Measurements from ENCODE around the gene GPATCH1.

Gene GPATCH1

DNA sequence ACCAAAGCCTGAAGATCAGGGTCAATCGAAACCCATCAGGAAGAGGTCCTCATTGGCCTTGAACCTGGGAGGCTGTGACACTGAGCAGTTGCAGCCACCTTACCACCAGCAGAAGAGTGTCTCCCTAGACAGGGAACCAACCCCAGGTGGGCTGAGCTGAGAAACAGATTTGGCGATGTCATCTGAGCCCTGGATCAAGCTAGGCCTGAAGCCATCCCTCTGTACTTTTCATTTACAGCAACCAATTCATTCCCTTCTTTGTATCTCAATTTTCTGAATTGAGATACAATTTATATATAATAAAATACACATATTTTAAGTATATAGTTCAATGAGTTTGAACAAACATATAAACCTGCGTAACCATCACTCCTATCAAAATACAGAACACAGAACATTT, 30.9 kb upstream of the GPATCH1 start:
- Histone ChIP-seq H3K4me3 (ENCODE audit: low read depth in 1 of 2, low read length in 1 of 2) (no peak overlapping the region), H3K36me3 (no peaks in the 10 kb centered on the region), H3K4me1 (ENCODE audit: control insufficient read depth in 1 of 2, insufficient read depth in 1 of 2, low read depth in 1 of 2, low read length in 1 of 2) (no peaks in the 10 kb centered on the region), H3K27ac (no peak overlapping the region), H3K9me3 (no peaks in the 10 kb centered on the region), H3K27me3 (peaks cover 22% of the 10 kb centered on the region)
- no peak for TF ChIP-seq CTCF (IDR thresholded peaks at IDR 0.05)

DNA sequence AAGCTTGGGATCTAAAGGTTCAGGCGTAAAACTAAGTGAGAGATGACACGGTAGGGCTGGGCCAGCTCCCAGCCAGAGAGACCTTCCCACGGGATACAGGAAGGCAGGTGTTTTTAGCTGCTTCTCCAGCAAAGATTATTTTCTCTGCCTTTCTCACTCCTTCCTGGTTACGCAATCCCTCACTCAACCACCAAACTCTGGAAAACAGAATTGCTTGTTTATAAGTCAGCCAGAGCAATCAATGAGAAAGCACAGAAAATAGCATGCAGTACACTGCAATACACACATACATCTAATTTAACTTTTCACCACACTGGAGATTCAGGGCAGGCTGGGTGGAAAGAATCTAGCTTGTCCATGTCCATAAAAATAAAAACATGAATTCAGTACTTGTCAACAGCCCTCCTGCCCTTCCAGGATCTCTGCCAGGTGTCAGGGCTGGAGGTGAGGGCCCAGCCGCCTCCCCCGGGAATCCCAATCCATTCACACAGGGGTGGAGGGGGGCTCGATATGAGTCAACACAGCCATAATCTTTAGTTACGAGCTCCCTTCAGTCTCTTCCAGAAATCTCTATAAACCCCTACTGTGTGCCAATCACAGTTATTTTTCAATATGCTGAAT, 28.5 kb upstream of the GPATCH1 start:
- TF ChIP-seq CTCF (IDR thresholded peaks at IDR 0.05), result no peak
- Histone ChIP-seq H3K9me3 (no peaks in the 10 kb centered on the region), H3K27me3 (peaks cover 18% of the 10 kb centered on the region), H3K4me3 (ENCODE audit: low read depth in 1 of 2, low read length in 1 of 2) (no peak overlapping the region), H3K4me1 (ENCODE audit: control insufficient read depth in 1 of 2, insufficient read depth in 1 of 2, low read depth in 1 of 2, low read length in 1 of 2) (no peaks in the 10 kb centered on the region), H3K27ac (no peak overlapping the region), H3K36me3 (no peaks in the 10 kb centered on the region)

- H3K4me1 ChIP-seq (ENCODE audit: control insufficient read depth in 1 of 2, insufficient read depth in 1 of 2, low read depth in 1 of 2, low read length in 1 of 2), result no peaks in the 10 kb centered on the region
- no peaks in the 10 kb centered on the region for H3K9me3 ChIP-seq
- no peak overlapping the region for H3K27ac ChIP-seq
- H3K36me3 ChIP-seq, result no peaks in the 10 kb centered on the region
- H3K4me3 ChIP-seq (ENCODE audit: low read depth in 1 of 2, low read length in 1 of 2), result no peak overlapping the region
- peaks cover 20% of the 10 kb centered on the region for H3K27me3 ChIP-seq
- TF ChIP-seq CTCF (IDR thresholded peaks at IDR 0.05), result no peak
Observed at GRCh38 chr19:33054623-33055022, 26.4 kb upstream of the GPATCH1 start.

DNA sequence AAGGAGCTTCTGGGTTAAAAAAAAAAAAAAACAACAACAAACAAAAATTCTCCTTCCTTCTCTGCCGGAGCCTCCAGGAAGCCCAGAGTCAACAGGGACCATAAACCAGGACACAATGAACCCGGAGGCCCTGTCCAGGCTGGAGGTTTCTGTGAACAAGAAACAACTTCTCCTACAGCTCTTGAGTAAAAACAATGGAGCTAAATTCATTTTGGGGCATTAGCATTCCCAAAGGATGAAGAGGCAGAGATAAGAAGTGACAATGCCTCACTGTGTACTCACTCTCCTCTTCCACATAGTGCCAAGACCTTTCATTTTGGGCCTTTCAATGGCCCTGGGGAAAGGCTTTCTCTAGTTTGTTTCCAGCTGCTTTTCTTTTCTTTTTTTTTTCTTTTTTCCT, 25.3 kb upstream of the GPATCH1 start:
- H3K9me3 ChIP-seq, result no peaks in the 10 kb centered on the region
- no peaks in the 10 kb centered on the region for H3K4me1 ChIP-seq (ENCODE audit: control insufficient read depth in 1 of 2, insufficient read depth in 1 of 2, low read depth in 1 of 2, low read length in 1 of 2)
- no peak overlapping the region for H3K27ac ChIP-seq
- H3K27me3 ChIP-seq, result peaks cover 25% of the 10 kb centered on the region
- H3K36me3 ChIP-seq, result no peaks in the 10 kb centered on the region
- TF ChIP-seq CTCF (IDR thresholded peaks at IDR 0.05), result no peak
- no peak overlapping the region for H3K4me3 ChIP-seq (ENCODE audit: low read depth in 1 of 2, low read length in 1 of 2)

DNA sequence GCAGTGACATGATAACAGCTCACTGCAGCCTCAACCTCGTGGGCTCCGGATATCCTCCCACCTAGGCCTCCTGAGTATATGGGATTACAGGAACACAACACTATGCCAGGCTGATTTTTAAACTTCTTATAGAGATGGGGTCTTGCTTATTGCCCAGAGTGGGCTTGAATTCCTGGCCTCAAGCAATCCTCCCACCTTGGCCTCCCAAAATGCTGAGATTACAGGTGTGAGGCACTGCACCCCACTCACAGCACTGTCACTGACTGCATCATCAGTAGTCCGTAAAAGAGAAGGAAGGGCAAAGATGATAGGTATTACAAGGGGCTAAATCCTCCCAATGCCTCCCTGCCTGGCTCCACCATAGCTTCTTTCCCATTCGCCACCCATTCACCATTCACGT, 20.4 kb upstream of the GPATCH1 start:
- H3K27me3 ChIP-seq, result peaks cover 74% of the 10 kb centered on the region
- no peaks in the 10 kb centered on the region for H3K9me3 ChIP-seq
- no peak overlapping the region for H3K4me3 ChIP-seq (ENCODE audit: low read depth in 1 of 2, low read length in 1 of 2)
- peaks cover 0 to 11% of the 10 kb centered on the region in 2 experiments for H3K4me1 ChIP-seq (ENCODE audit: control insufficient read depth in 1 of 2, insufficient read depth in 1 of 2, low read depth in 1 of 2, low read length in 1 of 2)
- no peaks in the 10 kb centered on the region for H3K36me3 ChIP-seq
- no peak overlapping the region for H3K27ac ChIP-seq
- no peak for TF ChIP-seq CTCF (IDR thresholded peaks at IDR 0.05)

GRCh38 chr19:33062902-33063301, 18.1 kb upstream of the GPATCH1 start:
- H3K9me3 ChIP-seq, result no peaks in the 10 kb centered on the region
- H3K4me3 ChIP-seq (ENCODE audit: low read depth in 1 of 2, low read length in 1 of 2), result no peak overlapping the region
- peaks cover 0 to 11% of the 10 kb centered on the region in 2 experiments for H3K4me1 ChIP-seq (ENCODE audit: control insufficient read depth in 1 of 2, insufficient read depth in 1 of 2, low read depth in 1 of 2, low read length in 1 of 2)
- H3K27ac ChIP-seq, result no peak overlapping the region
- H3K27me3 ChIP-seq, result peaks cover 90% of the 10 kb centered on the region
- TF ChIP-seq CTCF (IDR thresholded peaks at IDR 0.05), result no peak
- H3K36me3 ChIP-seq, result no peaks in the 10 kb centered on the region
